ENCODE measurements around the gene ABHD15. TPM values are rescaled to one million over a fixed set of nuclear protein-coding genes. Genes with fewer than 3 reads are reported as not detected.

The ABHD15 gene
- total RNA-seq, 1 experiment from 2014 or later: 8.2 TPM

DNA sequence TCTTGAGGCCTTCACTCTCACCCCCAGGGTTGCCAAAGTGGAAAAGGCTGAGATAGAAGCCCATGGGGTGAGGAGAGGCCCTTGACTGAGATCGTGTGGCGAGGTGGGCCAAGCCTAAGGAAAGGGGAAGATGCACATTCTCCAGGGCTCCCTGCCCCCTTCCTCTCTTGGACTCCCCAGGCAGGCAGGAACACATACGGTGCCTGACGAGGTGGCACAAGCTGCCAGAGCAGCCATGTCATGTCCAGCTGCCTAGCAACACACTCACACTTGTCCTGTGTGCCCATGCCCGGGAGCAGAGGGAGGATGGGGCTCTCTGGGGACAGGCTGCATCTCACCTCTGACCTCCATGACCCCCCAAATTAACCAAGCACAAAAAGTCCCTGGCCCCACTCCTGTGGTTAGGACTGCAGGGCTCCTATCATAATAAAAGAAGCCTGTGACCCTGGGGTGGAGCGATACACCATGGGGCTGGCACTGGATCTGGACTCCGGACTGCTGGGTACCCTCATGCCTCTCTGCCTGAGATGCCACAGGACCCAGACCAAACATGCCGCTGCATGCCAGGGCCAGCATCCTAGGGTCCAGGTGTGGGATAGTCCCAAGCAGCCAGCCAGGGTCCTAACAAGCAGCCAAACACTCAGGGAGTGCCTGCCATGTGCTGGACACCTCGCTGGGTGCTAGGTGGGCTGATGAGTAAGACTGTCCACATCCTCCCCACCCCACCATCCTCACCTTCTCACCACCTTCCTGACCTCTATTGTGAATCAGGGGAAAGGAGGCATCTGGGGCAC is 20.0 kb upstream of the ABHD15 start:
- BruUV-seq (replicated peaks): no TSS peak

DNA sequence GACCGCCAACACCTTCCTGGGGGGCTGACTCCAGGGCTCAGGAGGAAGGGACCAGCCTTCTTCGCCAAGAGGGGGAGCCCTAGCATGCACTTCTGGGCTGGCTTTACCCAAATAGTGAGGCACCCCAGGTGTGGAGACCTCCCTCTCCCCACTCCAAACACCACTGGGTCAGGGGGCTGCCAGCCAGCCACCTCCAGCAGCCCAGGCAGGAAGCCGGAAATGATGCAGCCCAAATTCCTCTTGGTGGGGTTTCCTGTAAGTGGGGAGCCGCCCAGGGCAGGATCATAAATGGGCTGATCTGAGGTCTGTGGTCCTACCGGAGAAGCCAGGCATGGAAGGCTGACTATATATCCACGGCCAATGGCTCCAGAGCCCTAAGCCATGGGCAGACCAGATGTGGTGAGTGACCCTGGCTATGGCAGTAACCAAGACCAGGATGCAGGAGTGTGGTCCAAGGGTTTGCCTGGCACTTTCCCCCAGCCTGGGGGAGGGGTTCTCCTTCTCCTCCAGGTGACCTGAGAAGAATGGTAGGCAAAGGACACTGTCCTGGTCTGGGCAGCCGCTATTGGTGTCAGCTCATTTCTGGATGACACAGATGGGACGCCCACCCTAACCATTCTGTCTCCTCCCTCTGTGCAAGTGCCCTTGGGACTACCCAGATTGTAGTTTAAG is 18.4 kb upstream of the ABHD15 start:
- ChIA-PET POLR2A (no interaction called here), RAD21 (ENCODE audit: low non-redundant PET in 1 of 2, low total read pairs in 2 of 2, uncharacterized antibody in 2 of 2, unreplicated experiment in 2 of 2) (interaction anchor here in 1 of 2 experiments (0.7 kb wide), 1 partner anchor 9 kb away, joined by 3 read pairs; no protein-coding TSS in a partner anchor), CTCF (interaction anchor here (1.3 to 1.5 kb wide), 2 partner anchors 18 to 32 kb away, joined by 3 to 4 read pairs; partner anchors contain the start of gene ABHD15)
- intact Hi-C loops (cut with micrococcal nuclease): no loop called here
- H3K4me1 ChIP-seq (ENCODE audit: control insufficient read depth in 1 of 2, insufficient read depth in 2 of 2, low read length in 2 of 2): peaks cover 13 to 59% of the 10 kb centered on the region in 2 experiments; a peak in 3 of 4 replicates
- no peaks in the 10 kb centered on the region for H3K9me2 ChIP-seq (ENCODE audit: insufficient read depth)
- no peaks in the 10 kb centered on the region for H3K9me3 ChIP-seq (ENCODE audit: control insufficient read depth in 1 of 2, insufficient read depth in 1 of 2, low read depth in 1 of 2, low read length in 2 of 2)
- H3K4me2 ChIP-seq (ENCODE audit: low read length): no peak overlapping the region
- BruUV-seq (replicated peaks): no TSS peak
- peaks cover 0 to 4% of the 10 kb centered on the region in 2 experiments; a peak in 1 of 4 replicates for H3K36me3 ChIP-seq (ENCODE audit: control insufficient read depth in 1 of 2, insufficient read depth in 2 of 2, low read length in 2 of 2)
- DNase-seq (ENCODE audit: low read depth, low spot score): no peak
- peaks cover 62% of the 10 kb centered on the region for H3K79me2 ChIP-seq (ENCODE audit: insufficient read depth, low read length)
- no peaks in the 10 kb centered on the region for H3K27me3 ChIP-seq (ENCODE audit: insufficient read depth, low read length)
- TF ChIP-seq, protein P1, sequence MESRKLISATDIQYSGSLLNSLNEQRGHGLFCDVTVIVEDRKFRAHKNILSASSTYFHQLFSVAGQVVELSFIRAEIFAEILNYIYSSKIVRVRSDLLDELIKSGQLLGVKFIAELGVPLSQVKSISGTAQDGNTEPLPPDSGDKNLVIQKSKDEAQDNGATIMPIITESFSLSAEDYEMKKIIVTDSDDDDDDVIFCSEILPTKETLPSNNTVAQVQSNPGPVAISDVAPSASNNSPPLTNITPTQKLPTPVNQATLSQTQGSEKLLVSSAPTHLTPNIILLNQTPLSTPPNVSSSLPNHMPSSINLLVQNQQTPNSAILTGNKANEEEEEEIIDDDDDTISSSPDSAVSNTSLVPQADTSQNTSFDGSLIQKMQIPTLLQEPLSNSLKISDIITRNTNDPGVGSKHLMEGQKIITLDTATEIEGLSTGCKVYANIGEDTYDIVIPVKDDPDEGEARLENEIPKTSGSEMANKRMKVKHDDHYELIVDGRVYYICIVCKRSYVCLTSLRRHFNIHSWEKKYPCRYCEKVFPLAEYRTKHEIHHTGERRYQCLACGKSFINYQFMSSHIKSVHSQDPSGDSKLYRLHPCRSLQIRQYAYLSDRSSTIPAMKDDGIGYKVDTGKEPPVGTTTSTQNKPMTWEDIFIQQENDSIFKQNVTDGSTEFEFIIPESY (IDR thresholded peaks at IDR 0.05; ENCODE audit: extremely low read depth, insufficient replicate concordance, low read length): no peak
- no peak for TF ChIP-seq SIN3A (IDR thresholded peaks at IDR 0.05; ENCODE audit: low read depth)
- TF ChIP-seq, protein P2, sequence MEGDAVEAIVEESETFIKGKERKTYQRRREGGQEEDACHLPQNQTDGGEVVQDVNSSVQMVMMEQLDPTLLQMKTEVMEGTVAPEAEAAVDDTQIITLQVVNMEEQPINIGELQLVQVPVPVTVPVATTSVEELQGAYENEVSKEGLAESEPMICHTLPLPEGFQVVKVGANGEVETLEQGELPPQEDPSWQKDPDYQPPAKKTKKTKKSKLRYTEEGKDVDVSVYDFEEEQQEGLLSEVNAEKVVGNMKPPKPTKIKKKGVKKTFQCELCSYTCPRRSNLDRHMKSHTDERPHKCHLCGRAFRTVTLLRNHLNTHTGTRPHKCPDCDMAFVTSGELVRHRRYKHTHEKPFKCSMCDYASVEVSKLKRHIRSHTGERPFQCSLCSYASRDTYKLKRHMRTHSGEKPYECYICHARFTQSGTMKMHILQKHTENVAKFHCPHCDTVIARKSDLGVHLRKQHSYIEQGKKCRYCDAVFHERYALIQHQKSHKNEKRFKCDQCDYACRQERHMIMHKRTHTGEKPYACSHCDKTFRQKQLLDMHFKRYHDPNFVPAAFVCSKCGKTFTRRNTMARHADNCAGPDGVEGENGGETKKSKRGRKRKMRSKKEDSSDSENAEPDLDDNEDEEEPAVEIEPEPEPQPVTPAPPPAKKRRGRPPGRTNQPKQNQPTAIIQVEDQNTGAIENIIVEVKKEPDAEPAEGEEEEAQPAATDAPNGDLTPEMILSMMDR (IDR thresholded peaks at IDR 0.05 in 2 of 3, conservative IDR thresholded peaks at IDR 0.05 in 1 of 3; ENCODE audit: borderline replicate concordance in 1 of 3, insufficient read depth in 1 of 3, low read depth in 2 of 3, low read length in 2 of 3): peak in 2 of 3 experiments; percentile 26 to 35; a peak in 4 of 6 replicates
- TF ChIP-seq RAD21 (IDR thresholded peaks at IDR 0.05; ENCODE audit: low read depth): no peak
- TF ChIP-seq EZH2phosphoT487 (IDR thresholded peaks at IDR 0.05; ENCODE audit: borderline replicate concordance): no peak
- TF ChIP-seq, protein P3, sequence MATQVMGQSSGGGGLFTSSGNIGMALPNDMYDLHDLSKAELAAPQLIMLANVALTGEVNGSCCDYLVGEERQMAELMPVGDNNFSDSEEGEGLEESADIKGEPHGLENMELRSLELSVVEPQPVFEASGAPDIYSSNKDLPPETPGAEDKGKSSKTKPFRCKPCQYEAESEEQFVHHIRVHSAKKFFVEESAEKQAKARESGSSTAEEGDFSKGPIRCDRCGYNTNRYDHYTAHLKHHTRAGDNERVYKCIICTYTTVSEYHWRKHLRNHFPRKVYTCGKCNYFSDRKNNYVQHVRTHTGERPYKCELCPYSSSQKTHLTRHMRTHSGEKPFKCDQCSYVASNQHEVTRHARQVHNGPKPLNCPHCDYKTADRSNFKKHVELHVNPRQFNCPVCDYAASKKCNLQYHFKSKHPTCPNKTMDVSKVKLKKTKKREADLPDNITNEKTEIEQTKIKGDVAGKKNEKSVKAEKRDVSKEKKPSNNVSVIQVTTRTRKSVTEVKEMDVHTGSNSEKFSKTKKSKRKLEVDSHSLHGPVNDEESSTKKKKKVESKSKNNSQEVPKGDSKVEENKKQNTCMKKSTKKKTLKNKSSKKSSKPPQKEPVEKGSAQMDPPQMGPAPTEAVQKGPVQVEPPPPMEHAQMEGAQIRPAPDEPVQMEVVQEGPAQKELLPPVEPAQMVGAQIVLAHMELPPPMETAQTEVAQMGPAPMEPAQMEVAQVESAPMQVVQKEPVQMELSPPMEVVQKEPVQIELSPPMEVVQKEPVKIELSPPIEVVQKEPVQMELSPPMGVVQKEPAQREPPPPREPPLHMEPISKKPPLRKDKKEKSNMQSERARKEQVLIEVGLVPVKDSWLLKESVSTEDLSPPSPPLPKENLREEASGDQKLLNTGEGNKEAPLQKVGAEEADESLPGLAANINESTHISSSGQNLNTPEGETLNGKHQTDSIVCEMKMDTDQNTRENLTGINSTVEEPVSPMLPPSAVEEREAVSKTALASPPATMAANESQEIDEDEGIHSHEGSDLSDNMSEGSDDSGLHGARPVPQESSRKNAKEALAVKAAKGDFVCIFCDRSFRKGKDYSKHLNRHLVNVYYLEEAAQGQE (IDR thresholded peaks at IDR 0.05; ENCODE audit: low read depth): no peak
- no peaks in the 10 kb centered on the region for H4K20me1 ChIP-seq (ENCODE audit: insufficient read depth)
- H2AFZ ChIP-seq (ENCODE audit: low read depth, low read length, poor library complexity, severe bottlenecking): no peak overlapping the region
- no peak overlapping the region for H3K4me3 ChIP-seq (replicated peaks in 1 of 2; ENCODE audit: low read depth in 1 of 2, low read length in 2 of 2)
- H3K9ac ChIP-seq (ENCODE audit: low read length): no peak overlapping the region
- ATAC-seq: no peak
- H3K27ac ChIP-seq (ENCODE audit: low read depth, low read length): no peak overlapping the region; the same call in 1 of the 2 replicates

More for the DNA sequence above, 20.0 kb upstream of the ABHD15 start:
- Histone ChIP-seq H3K9me3 (ENCODE audit: control insufficient read depth in 1 of 2, insufficient read depth in 1 of 2, low read depth in 1 of 2, low read length in 2 of 2) (no peaks in the 10 kb centered on the region), H4K20me1 (ENCODE audit: insufficient read depth) (no peaks in the 10 kb centered on the region), H3K79me2 (ENCODE audit: insufficient read depth, low read length) (peaks cover 62% of the 10 kb centered on the region), H3K27ac (ENCODE audit: low read depth, low read length) (no peak overlapping the region), H3K4me2 (ENCODE audit: low read length) (peak overlapping the region; percentile 93), H3K27me3 (ENCODE audit: insufficient read depth, low read length) (no peaks in the 10 kb centered on the region), H2AFZ (ENCODE audit: low read depth, low read length, poor library complexity, severe bottlenecking) (no peak overlapping the region), H3K4me3 (replicated peaks in 1 of 2; ENCODE audit: low read depth in 1 of 2, low read length in 2 of 2) (no peak overlapping the region), H3K4me1 (ENCODE audit: control insufficient read depth in 1 of 2, insufficient read depth in 2 of 2, low read length in 2 of 2) (peaks cover 22 to 61% of the 10 kb centered on the region in 2 experiments), H3K9ac (ENCODE audit: low read length) (no peak overlapping the region), H3K36me3 (ENCODE audit: control insufficient read depth in 1 of 2, insufficient read depth in 2 of 2, low read length in 2 of 2) (no peaks in the 10 kb centered on the region), H3K9me2 (ENCODE audit: insufficient read depth) (no peaks in the 10 kb centered on the region)
- ChIA-PET CTCF (interaction anchor here (1.3 kb wide), 1 partner anchor 31 kb away, joined by 3 read pairs; no protein-coding TSS in a partner anchor), POLR2A (no interaction called here), RAD21 (ENCODE audit: low non-redundant PET in 1 of 2, low total read pairs in 2 of 2, uncharacterized antibody in 2 of 2, unreplicated experiment in 2 of 2) (no interaction called here)
- intact Hi-C loops (cut with micrococcal nuclease): no loop called here
- DNase-seq (ENCODE audit: low read depth, low spot score) (no peak), ATAC-seq (no peak)
- no peak for TF ChIP-seq JUND (IDR thresholded peaks at IDR 0.05)

Data from HCT116 (cell line).